ENCODE measurements around the gene GLRX5.

Gene GLRX5

DNA sequence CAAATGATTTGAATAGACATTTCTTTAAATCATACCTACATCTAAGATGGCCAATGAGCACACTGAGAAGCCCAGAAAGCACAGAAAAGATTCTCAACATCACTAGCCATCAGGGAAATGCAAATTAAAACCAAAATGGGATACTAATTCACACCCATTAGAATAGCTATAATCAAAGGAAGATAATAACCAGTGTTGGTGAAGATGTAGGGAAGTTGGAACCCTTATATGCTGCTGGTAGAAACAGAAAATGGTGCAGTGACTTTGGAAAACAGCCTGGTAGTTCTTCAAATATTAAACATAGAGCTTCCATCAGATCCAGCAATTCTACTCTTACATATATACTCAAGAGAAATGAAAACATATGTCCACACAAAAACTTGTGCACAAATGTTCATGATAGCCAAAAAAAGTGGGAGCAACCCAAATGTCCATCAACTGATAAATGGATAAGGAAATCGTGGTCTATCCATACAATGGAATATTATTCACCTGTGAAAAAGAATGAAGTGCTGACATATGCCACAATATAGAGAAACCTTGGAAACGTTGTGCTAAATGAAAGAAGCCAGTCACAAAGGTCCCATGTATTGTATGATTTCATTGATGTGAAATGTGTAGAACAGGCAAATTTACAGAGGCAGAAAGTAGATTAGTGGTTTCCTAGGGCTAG is 42.8 kb upstream of the GLRX5 start:
- no peak overlapping the region for H3K4me2 ChIP-seq (ENCODE audit: low read length)
- no peak overlapping the region for H3K27ac ChIP-seq (ENCODE audit: low read depth, low read length)

DNA sequence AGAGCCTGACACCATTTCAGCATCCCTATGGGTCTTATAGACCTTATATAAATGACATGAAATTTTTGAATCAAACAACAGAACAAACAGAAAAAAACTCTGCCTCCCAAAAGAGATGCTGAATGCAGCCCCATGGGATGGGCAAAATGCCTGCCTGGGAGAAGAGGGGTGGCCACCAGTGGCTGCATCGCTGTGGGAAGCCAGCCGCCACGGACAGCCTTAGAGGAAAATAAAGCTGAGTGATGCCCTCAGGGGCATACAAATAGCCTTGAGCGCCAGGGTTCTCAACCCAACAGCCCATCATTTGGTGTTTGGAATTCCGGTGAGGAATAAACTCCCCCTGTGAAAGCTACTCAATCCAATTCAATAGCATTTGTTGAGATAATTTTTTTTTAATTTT is 41.3 kb upstream of the GLRX5 start:
- Histone ChIP-seq H4K12ac (ENCODE audit: low read depth, low read length) (no peak overlapping the region), H3K79me2 (ENCODE audit: control insufficient read depth, insufficient read depth, low read length, poor library complexity) (no peaks in the 10 kb centered on the region), H3K27me3 (ENCODE audit: insufficient read depth, low read length) (no peaks in the 10 kb centered on the region), H3K9ac (ENCODE audit: low read length) (no peak overlapping the region), H3K9me3 (ENCODE audit: insufficient read depth, low read depth, low read length) (no peaks in the 10 kb centered on the region), H3K4me3 (ENCODE audit: low read depth, low read length) (no peak overlapping the region), H2BK120ac (ENCODE audit: insufficient read depth, low read length, poor library complexity) (no peak overlapping the region), H3K23ac (ENCODE audit: low read length) (no peak overlapping the region), H3K36me3 (ENCODE audit: control insufficient read depth in 1 of 2, insufficient read depth in 2 of 2, low read length in 2 of 2) (no peaks in the 10 kb centered on the region), H3K4ac (ENCODE audit: low read depth, low read length) (no peak overlapping the region), H3K27ac (ENCODE audit: low read depth, low read length) (no peak overlapping the region), H4K91ac (ENCODE audit: low read depth, low read length) (no peak overlapping the region), H3K4me2 (ENCODE audit: low read length) (no peak overlapping the region), H2BK12ac (ENCODE audit: low read length) (no peak overlapping the region), H3K14ac (ENCODE audit: low read length) (no peak overlapping the region), H2AFZ (ENCODE audit: insufficient read depth, low read length, poor library complexity) (no peak overlapping the region), H4K8ac (ENCODE audit: low read depth, low read length) (no peak overlapping the region), H2AK5ac (ENCODE audit: low read length) (no peak overlapping the region), H3K79me1 (ENCODE audit: low read length) (no peaks in the 10 kb centered on the region), H3K4me1 (ENCODE audit: control insufficient read depth in 1 of 2, insufficient read depth in 2 of 2, low read length in 2 of 2) (peaks cover 0 to 6% of the 10 kb centered on the region in 2 experiments), H2BK5ac (ENCODE audit: low read depth, low read length, poor library complexity) (no peak overlapping the region), H3K18ac (ENCODE audit: low read length) (no peak overlapping the region)
- peak in 1 of 2 donors; percentile 0 for DNase-seq
- no CpG with 5 or more reads among the region's 5 CpGs for WGBS (ENCODE audit: extremely low coverage, insufficient coverage, insufficient read length)

More for the DNA sequence above, 42.8 kb upstream of the GLRX5 start:
- no peak overlapping the region for H3K14ac ChIP-seq (ENCODE audit: low read length)
- no peak overlapping the region for H2BK120ac ChIP-seq (ENCODE audit: insufficient read depth, low read length, poor library complexity)
- H2BK5ac ChIP-seq (ENCODE audit: low read depth, low read length, poor library complexity): no peak overlapping the region
- no peak overlapping the region for H4K12ac ChIP-seq (ENCODE audit: low read depth, low read length)
- H2AFZ ChIP-seq (ENCODE audit: insufficient read depth, low read length, poor library complexity): no peak overlapping the region
- H3K4me1 ChIP-seq (ENCODE audit: control insufficient read depth in 1 of 2, insufficient read depth in 2 of 2, low read length in 2 of 2): peaks cover 0 to 6% of the 10 kb centered on the region in 2 experiments
- no CpG with 5 or more reads among the region's 2 CpGs for WGBS (ENCODE audit: extremely low coverage, insufficient coverage, insufficient read length)
- no peak overlapping the region for H3K23ac ChIP-seq (ENCODE audit: low read length)
- H4K8ac ChIP-seq (ENCODE audit: low read depth, low read length): no peak overlapping the region
- no peaks in the 10 kb centered on the region for H3K36me3 ChIP-seq (ENCODE audit: control insufficient read depth in 1 of 2, insufficient read depth in 2 of 2, low read length in 2 of 2)
- H3K79me1 ChIP-seq (ENCODE audit: low read length): no peaks in the 10 kb centered on the region
- no peaks in the 10 kb centered on the region for H3K9me3 ChIP-seq (ENCODE audit: insufficient read depth, low read depth, low read length)
- H3K18ac ChIP-seq (ENCODE audit: low read length): no peak overlapping the region
- H3K79me2 ChIP-seq (ENCODE audit: control insufficient read depth, insufficient read depth, low read length, poor library complexity): no peaks in the 10 kb centered on the region
- no peaks in the 10 kb centered on the region for H3K27me3 ChIP-seq (ENCODE audit: insufficient read depth, low read length)
- no peak overlapping the region for H3K4me3 ChIP-seq (ENCODE audit: low read depth, low read length)
- no peak overlapping the region for H2BK12ac ChIP-seq (ENCODE audit: low read length)
- H4K91ac ChIP-seq (ENCODE audit: low read depth, low read length): no peak overlapping the region
- DNase-seq: no peak
- no peak overlapping the region for H3K4ac ChIP-seq (ENCODE audit: low read depth, low read length)
- H2AK5ac ChIP-seq (ENCODE audit: low read length): no peak overlapping the region
- H3K9ac ChIP-seq (ENCODE audit: low read length): no peak overlapping the region

DNA sequence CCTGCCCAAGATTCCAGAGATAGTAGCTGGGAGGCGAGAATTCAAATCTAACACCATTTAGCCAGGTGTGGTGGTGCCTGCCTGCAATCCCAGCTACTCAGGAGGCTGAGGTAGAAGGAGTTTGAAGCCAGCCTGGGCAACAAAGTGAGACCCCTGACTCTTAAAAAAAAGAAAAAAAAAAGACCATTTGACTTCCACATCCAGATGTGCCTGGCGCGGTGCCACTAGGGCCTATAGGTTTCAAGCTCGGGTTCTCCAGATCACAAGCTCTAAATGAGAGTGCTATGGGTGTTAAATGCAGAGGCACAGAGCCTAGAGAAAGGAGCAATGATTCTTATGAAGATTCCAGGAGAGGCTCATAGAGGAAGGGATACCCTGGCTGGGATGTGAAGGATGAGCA is 40.9 kb upstream of the GLRX5 start:
- no peak overlapping the region for H4K12ac ChIP-seq (ENCODE audit: low read depth, low read length)
- no peak overlapping the region for H2BK120ac ChIP-seq (ENCODE audit: insufficient read depth, low read length, poor library complexity)
- peaks cover 0 to 6% of the 10 kb centered on the region in 2 experiments for H3K4me1 ChIP-seq (ENCODE audit: control insufficient read depth in 1 of 2, insufficient read depth in 2 of 2, low read length in 2 of 2)
- H3K9ac ChIP-seq (ENCODE audit: low read length): no peak overlapping the region
- no peaks in the 10 kb centered on the region for H3K79me1 ChIP-seq (ENCODE audit: low read length)
- no peak overlapping the region for H3K18ac ChIP-seq (ENCODE audit: low read length)
- H3K4ac ChIP-seq (ENCODE audit: low read depth, low read length): no peak overlapping the region
- H3K23ac ChIP-seq (ENCODE audit: low read length): no peak overlapping the region
- H3K4me2 ChIP-seq (ENCODE audit: low read length): no peak overlapping the region
- H2BK12ac ChIP-seq (ENCODE audit: low read length): no peak overlapping the region
- no peak overlapping the region for H4K8ac ChIP-seq (ENCODE audit: low read depth, low read length)
- no peaks in the 10 kb centered on the region for H3K27me3 ChIP-seq (ENCODE audit: insufficient read depth, low read length)
- H3K9me3 ChIP-seq (ENCODE audit: insufficient read depth, low read depth, low read length): no peaks in the 10 kb centered on the region
- no peak overlapping the region for H3K14ac ChIP-seq (ENCODE audit: low read length)
- no peak overlapping the region for H4K91ac ChIP-seq (ENCODE audit: low read depth, low read length)
- H3K79me2 ChIP-seq (ENCODE audit: control insufficient read depth, insufficient read depth, low read length, poor library complexity): no peaks in the 10 kb centered on the region
- peak in 1 of 2 donors; percentile 1 for DNase-seq
- WGBS (ENCODE audit: extremely low coverage, insufficient coverage, insufficient read length): no CpG with 5 or more reads among the region's 4 CpGs
- no peak overlapping the region for H2AK5ac ChIP-seq (ENCODE audit: low read length)
- H3K27ac ChIP-seq (ENCODE audit: low read depth, low read length): no peak overlapping the region
- H3K36me3 ChIP-seq (ENCODE audit: control insufficient read depth in 1 of 2, insufficient read depth in 2 of 2, low read length in 2 of 2): no peaks in the 10 kb centered on the region
- no peak overlapping the region for H2AFZ ChIP-seq (ENCODE audit: insufficient read depth, low read length, poor library complexity)
- H2BK5ac ChIP-seq (ENCODE audit: low read depth, low read length, poor library complexity): no peak overlapping the region
- no peak overlapping the region for H3K4me3 ChIP-seq (ENCODE audit: low read depth, low read length)

DNA sequence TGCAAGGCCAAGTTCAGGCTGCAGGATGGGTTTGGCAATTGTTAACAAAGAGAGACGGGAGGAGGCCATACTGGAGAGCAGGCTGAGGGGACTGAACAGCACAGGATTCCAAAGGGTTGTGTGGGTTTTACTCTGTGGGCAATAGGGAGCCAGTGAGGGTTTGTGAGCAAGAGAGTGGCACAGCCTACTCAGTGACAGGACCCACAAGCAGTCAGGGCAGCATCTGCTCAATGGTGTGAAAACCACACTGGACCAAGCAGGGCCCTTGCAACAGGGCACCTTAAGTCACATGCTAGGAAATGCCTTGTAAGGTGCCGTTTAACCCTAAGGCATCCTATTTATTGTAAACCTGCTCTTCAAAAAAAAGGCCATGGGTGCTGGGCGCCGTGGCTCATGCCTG is 40.4 kb upstream of the GLRX5 start:
- Histone ChIP-seq H2BK5ac (ENCODE audit: low read depth, low read length, poor library complexity) (no peak overlapping the region), H3K4ac (ENCODE audit: low read depth, low read length) (no peak overlapping the region), H3K18ac (ENCODE audit: low read length) (no peak overlapping the region), H3K27ac (ENCODE audit: low read depth, low read length) (no peak overlapping the region), H3K27me3 (ENCODE audit: insufficient read depth, low read length) (no peaks in the 10 kb centered on the region), H4K8ac (ENCODE audit: low read depth, low read length) (no peak overlapping the region), H3K4me3 (ENCODE audit: low read depth, low read length) (no peak overlapping the region), H3K36me3 (ENCODE audit: control insufficient read depth in 1 of 2, insufficient read depth in 2 of 2, low read length in 2 of 2) (no peaks in the 10 kb centered on the region), H2BK120ac (ENCODE audit: insufficient read depth, low read length, poor library complexity) (no peak overlapping the region), H3K23ac (ENCODE audit: low read length) (no peak overlapping the region), H2AK5ac (ENCODE audit: low read length) (no peak overlapping the region), H4K12ac (ENCODE audit: low read depth, low read length) (no peak overlapping the region), H2BK12ac (ENCODE audit: low read length) (no peak overlapping the region), H3K14ac (ENCODE audit: low read length) (no peak overlapping the region), H3K4me1 (ENCODE audit: control insufficient read depth in 1 of 2, insufficient read depth in 2 of 2, low read length in 2 of 2) (peaks cover 0 to 6% of the 10 kb centered on the region in 2 experiments), H3K9ac (ENCODE audit: low read length) (no peak overlapping the region), H2AFZ (ENCODE audit: insufficient read depth, low read length, poor library complexity) (no peak overlapping the region), H3K9me3 (ENCODE audit: insufficient read depth, low read depth, low read length) (no peaks in the 10 kb centered on the region), H3K79me1 (ENCODE audit: low read length) (no peaks in the 10 kb centered on the region), H4K91ac (ENCODE audit: low read depth, low read length) (no peak overlapping the region), H3K4me2 (ENCODE audit: low read length) (no peak overlapping the region), H3K79me2 (ENCODE audit: control insufficient read depth, insufficient read depth, low read length, poor library complexity) (no peaks in the 10 kb centered on the region)
- DNase-seq: peak; percentile 26 to 34
- no CpG with 5 or more reads among the region's 4 CpGs for WGBS (ENCODE audit: extremely low coverage, insufficient coverage, insufficient read length)
